ENCODE data around the gene NXNL2.

DNA sequence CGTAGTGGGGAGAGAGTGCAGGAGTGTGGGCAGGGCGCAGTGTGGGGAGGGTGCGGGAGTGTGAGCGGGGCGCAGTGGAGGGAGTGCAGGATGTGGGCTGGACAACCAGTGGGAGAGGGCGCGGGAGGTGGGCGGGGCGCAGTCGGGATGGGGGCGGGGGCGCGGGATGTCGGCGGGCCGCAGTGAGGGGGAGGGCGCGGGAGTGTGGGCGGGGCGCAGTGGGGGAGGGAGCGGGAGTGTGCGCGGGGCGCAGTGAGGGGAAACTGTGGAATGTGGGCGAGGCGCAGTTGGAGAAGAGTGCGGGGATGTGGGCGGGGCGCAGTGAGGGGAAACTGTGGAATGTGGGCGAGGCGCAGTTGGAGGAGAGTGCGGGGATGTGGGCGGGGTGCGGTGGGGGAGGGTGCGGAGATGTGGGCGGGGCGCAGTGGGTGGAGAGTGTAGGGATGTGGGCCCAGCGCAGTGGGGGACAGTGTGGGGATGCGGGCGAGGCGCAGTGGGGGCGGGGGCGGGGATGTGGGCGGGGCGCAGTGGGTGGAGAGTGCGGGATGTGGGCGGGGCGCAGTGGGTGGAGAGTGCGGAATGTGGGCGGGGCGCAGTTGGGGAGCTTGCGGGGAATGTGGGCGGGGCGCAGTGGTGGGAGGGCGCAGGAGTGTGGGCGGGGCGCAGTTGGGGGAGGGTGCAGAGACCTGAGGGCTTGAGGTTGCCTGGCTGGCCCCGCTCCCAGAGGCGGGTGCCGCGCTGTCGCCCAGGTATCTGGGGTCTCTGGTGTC lies at the start of gene NXNL2:
- TF ChIP-seq, protein P1, sequence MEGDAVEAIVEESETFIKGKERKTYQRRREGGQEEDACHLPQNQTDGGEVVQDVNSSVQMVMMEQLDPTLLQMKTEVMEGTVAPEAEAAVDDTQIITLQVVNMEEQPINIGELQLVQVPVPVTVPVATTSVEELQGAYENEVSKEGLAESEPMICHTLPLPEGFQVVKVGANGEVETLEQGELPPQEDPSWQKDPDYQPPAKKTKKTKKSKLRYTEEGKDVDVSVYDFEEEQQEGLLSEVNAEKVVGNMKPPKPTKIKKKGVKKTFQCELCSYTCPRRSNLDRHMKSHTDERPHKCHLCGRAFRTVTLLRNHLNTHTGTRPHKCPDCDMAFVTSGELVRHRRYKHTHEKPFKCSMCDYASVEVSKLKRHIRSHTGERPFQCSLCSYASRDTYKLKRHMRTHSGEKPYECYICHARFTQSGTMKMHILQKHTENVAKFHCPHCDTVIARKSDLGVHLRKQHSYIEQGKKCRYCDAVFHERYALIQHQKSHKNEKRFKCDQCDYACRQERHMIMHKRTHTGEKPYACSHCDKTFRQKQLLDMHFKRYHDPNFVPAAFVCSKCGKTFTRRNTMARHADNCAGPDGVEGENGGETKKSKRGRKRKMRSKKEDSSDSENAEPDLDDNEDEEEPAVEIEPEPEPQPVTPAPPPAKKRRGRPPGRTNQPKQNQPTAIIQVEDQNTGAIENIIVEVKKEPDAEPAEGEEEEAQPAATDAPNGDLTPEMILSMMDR (conservative IDR thresholded peaks at IDR 0.05; ENCODE audit: low read depth, low read length) = no peak
- TF ChIP-seq EZH2 (IDR thresholded peaks at IDR 0.05; ENCODE audit: low read length, unreplicated experiment) = no peak
